ENCODE measurements around the gene WDR55. TPM values are rescaled to one million over a fixed set of nuclear protein-coding genes. Genes with fewer than 3 reads are reported as not detected.
A peak's percentile ranks its signal among the peaks of the same experiment; 100 is the strongest.

WDR55 gene
- total and polyA plus RNA-seq, 2 donors (not counting 1 experiment from before 2014, with no cell fraction given) = 43.4 to 44.7 TPM

DNA sequence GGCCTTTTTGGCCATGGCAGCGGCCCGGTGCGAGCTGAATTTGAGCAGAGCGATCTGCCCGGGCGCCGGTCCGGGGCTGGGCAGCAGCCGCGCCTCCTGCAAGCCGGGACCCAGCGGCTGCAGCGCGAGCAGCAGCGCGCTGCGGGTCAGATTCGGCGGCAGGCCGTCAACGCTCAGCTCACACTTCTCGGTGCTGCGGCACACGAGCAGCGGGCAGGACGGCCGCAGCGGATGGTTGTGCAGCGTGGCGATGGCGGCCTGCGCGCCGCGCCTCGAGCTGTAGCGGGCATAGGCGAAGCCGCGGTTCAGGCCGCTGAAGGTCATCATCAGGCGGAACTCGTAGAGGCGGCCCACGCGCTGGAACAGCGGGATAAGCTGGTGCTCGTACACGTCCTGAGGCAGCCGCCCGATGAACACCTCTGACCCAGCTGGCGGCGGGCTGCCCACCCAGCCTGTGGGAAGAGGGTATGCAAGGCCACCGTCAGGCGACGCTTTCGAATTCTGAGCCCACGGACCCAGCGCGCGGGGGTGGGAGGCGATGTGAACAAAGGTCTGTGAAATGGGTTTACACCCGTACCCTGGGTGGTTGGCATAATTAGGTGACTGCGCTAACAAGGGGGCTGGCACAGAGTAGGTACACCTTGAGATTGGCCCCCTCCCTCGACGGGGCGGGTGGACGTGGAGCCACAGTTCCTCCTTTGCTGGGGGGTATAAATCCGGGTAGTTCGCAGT lies 7.9 kb downstream of the WDR55 start:
- intact Hi-C loops (cut with micrococcal nuclease) = no loop called here
- Histone ChIP-seq H3K36me3 (replicated peaks in 1 of 2; ENCODE audit: control extremely low read depth in 1 of 2, control insufficient read depth in 1 of 2, extremely low read depth in 1 of 2, insufficient read depth in 2 of 2, low read length in 1 of 2) (peaks cover 0 to 74% of the 10 kb centered on the region in 2 experiments), H3K4me2 (replicated peaks; ENCODE audit: low read depth, low read length, poor library complexity, severe bottlenecking) (no peak overlapping the region), H3K27ac (ENCODE audit: low read length in 2 of 2) (no peak overlapping the region), H3K79me2 (ENCODE audit: control insufficient read depth, insufficient read depth, low read length) (peaks cover 20% of the 10 kb centered on the region), H4K20me1 (ENCODE audit: control insufficient read depth, insufficient read depth, low read length, poor library complexity, severe bottlenecking) (peaks cover 2% of the 10 kb centered on the region), H3K4me1 (ENCODE audit: control insufficient read depth in 2 of 2, insufficient read depth in 2 of 2, low read length in 2 of 2) (no peaks in the 10 kb centered on the region), H3K27me3 (replicated peaks in 1 of 4; ENCODE audit: control extremely low read depth in 1 of 4, control insufficient read depth in 3 of 4, insufficient read depth in 4 of 4, low read length in 3 of 4) (no peaks in the 10 kb centered on the region), H2AFZ (ENCODE audit: insufficient read depth, low read depth, low read length, poor library complexity, severe bottlenecking) (no peak overlapping the region), H3K9ac (ENCODE audit: low read length) (no peak overlapping the region), H3K4me3 (ENCODE audit: control extremely low read depth in 1 of 5, extremely low read depth in 1 of 5, insufficient read depth in 1 of 5, low read depth in 2 of 5, low read length in 4 of 5) (no peak overlapping the region), H3K9me3 (ENCODE audit: control extremely low read depth in 1 of 3, control insufficient read depth in 2 of 3, insufficient read depth in 1 of 3, low read length in 2 of 3) (peaks cover 0 to 7% (median 0%) of the 10 kb centered on the region in 3 donors)
- CTCF ChIA-PET = no interaction called here
- Mint-ChIP-seq H3K9me3 (ENCODE audit: insufficient read depth) (no peaks in the 10 kb centered on the region), H3K4me1 (peaks cover 4% of the 10 kb centered on the region), H3K27me3 (no peaks in the 10 kb centered on the region), H3K4me3 (no peak overlapping the region), H3K27ac (no peak overlapping the region)
- 96% methylated on average over 69 of the region's 70 CpGs for WGBS (ENCODE audit: insufficient coverage)
- ATAC-seq (ENCODE audit: low read depth) (no peak), DNase-seq (peak; percentile 30)
- TF ChIP-seq, protein P1, sequence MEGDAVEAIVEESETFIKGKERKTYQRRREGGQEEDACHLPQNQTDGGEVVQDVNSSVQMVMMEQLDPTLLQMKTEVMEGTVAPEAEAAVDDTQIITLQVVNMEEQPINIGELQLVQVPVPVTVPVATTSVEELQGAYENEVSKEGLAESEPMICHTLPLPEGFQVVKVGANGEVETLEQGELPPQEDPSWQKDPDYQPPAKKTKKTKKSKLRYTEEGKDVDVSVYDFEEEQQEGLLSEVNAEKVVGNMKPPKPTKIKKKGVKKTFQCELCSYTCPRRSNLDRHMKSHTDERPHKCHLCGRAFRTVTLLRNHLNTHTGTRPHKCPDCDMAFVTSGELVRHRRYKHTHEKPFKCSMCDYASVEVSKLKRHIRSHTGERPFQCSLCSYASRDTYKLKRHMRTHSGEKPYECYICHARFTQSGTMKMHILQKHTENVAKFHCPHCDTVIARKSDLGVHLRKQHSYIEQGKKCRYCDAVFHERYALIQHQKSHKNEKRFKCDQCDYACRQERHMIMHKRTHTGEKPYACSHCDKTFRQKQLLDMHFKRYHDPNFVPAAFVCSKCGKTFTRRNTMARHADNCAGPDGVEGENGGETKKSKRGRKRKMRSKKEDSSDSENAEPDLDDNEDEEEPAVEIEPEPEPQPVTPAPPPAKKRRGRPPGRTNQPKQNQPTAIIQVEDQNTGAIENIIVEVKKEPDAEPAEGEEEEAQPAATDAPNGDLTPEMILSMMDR (IDR thresholded peaks at IDR 0.05) = no peak
- TF ChIP-seq EZH2 (IDR thresholded peaks at IDR 0.05; ENCODE audit: borderline replicate concordance, insufficient read depth, low read depth, low read length, poor library complexity, severe bottlenecking) = no peak
- POLR2A ChIA-PET = interaction anchor here (0.9 kb wide), 1 partner anchor 8 kb away, joined by 3 read pairs; the partner anchor contains the start of gene WDR55
